GM12801 (cell line): ENCODE data around the gene PHYHIPL.

ENCODE experiments used
- CTCF ChIP-seq: IDR thresholded peaks from one replicate; pipeline ENCODE4 v1.5.1; 2011; ENCODE audit warnings: control low read depth; ENCODE audit not compliant: insufficient read length; ENCODE audit errors: extremely low read depth

The PHYHIPL gene

GRCh38 chr10:59273445-59273844 lies 97.0 kb downstream of the PHYHIPL start:
- TF ChIP-seq CTCF: no peak

- no peak for TF ChIP-seq CTCF
Observed at GRCh38 chr10:59276133-59276532, 99.7 kb downstream of the PHYHIPL start.

DNA sequence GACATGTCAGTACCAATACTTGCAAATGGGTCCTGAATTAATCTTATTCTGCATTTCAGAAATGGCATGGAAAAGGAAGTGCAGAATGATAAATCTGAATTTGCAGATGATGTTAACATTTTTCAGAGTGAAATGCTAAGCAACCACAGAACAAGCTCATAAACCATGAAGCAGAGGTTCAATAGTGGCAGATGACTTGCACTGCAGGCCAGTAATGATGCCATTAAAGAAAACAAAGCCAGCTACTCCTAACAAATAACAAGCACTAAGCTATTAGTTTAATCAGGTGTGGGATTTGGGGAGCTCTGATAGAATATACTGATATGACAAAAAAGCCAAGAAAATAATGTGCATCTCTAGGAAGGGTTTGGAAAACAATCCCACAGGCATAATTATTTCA lies 100.5 kb downstream of the PHYHIPL start:
- TF ChIP-seq CTCF: no peak

GRCh38 chr10:59279476-59279875 lies 103.0 kb downstream of the PHYHIPL start:
- TF ChIP-seq CTCF: no peak

DNA sequence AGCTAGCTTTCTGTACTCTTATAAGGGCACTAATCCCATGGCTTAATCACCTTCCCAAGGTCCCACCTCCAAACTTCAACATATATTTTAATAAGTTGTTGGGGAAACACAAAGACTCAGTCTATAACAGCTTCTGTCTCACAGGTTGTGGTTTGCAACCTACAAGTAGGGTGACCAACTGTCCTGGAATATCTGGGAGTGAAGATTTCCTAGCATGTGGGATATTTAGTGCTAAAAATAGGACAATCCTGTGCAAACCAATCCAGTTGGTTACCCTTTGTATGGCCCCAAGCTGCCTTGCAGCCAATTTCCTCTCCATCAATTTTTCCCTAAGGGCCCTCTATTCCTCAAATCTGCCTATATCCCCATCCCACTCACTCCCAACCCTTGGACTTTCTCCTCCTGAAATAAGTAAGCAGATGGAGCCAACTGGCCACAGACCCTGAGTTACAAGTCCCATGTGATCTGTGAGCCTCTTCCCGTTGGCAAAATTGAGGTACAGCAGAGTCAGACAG lies 103.6 kb downstream of the PHYHIPL start:
- TF ChIP-seq CTCF: no peak

- no peak for TF ChIP-seq CTCF
Observed at GRCh38 chr10:59281861-59282260, 105.4 kb downstream of the PHYHIPL start.

DNA sequence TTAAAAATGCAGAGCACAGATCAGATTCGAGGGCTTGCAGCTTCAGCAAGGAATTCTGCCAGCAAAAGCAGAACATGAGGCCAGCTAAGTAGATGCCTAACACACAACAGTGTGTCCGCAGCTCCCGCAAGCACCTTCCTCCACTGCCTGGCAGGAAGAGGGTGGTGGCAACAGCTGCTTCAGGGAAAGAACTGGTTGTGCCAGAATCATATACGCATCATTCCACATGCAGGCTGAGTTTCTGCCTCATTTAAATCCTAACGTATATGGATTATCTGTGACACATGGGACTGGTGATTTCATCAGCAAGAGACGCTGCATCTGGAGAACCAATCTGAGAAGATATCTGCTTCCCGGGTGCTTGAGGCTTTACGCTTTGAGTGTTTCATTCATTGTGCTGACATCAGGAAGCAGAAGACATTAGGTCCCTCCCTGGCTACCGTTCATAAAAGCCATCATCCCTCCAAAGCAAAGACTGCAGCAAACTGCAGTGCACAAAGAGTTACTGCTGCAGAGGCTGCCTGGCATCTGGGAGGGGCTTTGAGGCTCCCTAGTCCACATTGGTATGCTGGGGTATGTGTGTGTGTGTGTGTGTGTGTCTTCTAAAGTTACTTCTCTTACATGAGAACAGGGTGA lies 107.1 kb downstream of the PHYHIPL start:
- no peak for TF ChIP-seq CTCF
